Measurements from ENCODE around the gene SOX1.

Gene SOX1

DNA sequence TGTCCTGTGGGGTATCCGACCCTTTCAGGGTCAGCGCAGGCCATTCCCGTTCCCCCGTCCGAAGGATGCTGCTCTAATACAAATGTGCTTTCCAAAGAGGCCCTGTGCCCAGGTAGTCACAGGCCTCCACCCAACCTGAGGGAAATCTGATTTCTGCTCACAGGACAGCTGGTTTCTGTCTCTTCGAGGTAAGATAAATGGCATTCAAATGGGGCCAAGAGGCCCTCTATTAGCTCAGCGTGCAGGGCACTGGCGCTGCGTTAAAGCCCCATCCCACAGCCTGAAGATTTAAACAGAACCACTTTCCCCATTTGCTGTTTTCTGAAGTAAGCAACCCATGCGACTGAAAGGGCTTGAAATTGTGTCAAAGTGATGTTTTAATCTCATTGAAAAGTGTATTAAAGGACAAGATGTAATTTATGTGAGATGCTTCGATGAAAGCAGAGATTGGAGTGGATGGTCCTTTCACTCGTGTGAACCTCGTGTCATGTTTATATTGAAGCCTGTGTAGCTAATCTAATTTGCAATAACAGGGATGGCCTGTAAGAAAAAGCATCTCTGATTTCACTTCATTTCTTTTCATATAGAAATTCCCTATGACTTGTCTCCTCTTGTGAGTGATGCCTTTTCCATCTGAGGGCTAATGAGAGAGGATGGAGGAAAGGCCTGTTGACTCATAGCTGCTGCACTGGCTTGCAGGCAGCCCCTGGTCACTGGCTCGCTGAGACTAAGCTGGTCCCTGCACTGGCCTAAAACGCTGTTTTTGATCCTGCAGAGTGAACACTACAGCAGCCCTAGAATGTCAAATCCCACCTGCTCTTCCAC lies 7.3 kb upstream of the SOX1 start:
- no peak for DNase-seq

DNA sequence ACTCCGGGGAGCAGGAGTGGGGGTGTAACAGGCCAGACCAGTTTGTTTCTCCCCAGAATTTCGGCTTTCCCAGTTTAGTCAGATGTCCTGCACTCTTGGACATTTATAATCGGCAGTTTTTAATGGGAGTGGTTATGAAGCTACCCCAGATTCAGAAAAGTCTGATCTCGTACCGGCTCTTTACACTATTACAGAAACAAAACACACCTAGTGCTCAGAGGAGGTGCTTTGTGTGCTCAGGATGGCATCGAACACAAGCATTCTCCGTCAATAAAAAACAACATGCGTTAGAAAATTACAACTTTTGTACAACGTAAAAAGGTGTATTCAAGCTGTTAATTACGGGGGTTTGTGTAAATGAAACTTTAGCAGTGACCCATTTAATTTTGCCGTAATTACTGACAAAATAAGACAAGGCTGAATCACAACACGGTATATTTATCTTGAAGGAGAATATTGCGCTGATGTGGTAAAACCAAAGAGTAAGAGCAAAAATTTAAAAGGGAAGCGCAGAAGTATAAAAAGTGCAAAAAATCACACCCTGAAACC lies 6.6 kb upstream of the SOX1 start:
- no peak for DNase-seq

DNA sequence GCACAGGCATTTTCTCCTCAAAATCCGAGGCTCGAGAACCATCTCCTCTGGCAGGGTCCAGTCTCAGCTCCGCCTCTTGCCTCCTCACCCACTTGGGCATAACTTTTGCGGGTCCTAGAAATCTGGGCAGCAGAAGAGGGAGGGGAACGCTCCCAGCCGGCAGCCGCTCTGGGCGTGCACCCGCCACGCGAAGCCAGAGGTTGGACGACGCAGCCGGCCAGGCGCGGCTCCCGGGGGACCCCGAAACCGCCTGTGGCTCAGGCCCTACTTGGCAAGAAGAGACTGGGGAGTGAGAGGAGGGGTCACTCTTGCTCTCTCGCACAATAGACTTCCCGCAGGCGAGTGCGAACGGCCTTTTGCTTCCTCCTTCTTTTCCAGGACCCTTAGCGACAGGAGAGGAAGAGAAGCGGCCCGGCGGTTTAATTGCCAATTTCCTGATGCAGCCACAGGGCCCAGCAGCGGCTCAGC lies 6.0 kb upstream of the SOX1 start:
- no peak for DNase-seq

DNA sequence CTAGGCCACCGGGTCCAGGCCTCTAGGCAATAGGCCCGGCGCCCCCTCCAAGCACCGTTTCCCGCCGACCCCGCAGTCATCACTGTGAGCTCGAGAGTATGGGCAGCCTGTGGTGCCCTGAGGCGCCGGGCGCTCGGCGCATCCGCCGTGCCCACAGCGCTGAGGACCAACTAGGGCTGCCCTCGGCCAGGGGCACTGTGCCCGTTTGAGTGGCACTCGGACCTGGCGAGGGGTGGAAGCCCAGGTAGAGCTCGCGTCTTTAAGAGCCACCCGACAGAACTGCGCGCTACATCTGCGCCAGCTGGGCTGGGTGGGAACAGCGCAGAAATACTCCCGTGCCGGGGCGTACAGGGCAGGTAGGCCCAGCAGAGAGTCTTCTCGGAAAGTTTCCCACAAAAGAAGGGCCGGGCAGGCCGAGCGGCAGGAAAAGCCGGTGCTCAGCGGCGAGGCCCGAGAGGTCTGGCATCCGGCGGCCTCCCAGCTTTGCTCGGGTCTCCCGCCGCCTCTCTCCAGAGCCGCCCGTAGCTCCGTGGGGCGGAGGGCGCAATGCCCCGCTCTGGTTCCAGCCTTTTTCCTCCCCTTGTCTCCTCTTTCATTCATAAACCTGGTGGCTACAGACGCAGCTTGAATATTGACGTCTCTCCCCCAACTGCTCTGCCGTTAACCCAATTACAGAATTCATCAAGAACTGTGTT lies 5.4 kb upstream of the SOX1 start:
- no peak for DNase-seq

DNA sequence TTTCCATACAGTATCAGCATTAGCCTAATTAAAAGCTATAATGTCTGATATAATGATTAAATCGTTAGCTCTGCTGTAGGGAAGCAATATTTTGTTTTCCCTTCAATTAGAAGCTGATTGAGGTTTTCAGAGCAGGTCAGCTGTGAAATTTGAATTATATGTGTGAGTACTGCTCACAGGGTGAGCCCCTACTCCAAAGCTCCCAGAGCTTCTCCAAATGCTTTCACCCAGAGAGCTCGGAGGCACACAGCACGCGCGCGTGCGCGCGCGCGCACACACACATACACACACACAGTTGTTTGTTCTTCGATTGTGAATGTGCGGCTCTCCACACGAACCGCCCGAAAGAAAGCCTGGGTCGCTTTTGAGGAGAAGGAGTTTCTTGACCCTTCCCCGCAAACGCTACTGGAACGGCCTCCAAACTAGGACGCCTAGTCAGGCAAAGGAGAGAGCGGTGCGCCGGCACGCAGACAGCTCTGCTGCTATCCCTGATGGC lies 4.8 kb upstream of the SOX1 start:
- no peak for DNase-seq

DNA sequence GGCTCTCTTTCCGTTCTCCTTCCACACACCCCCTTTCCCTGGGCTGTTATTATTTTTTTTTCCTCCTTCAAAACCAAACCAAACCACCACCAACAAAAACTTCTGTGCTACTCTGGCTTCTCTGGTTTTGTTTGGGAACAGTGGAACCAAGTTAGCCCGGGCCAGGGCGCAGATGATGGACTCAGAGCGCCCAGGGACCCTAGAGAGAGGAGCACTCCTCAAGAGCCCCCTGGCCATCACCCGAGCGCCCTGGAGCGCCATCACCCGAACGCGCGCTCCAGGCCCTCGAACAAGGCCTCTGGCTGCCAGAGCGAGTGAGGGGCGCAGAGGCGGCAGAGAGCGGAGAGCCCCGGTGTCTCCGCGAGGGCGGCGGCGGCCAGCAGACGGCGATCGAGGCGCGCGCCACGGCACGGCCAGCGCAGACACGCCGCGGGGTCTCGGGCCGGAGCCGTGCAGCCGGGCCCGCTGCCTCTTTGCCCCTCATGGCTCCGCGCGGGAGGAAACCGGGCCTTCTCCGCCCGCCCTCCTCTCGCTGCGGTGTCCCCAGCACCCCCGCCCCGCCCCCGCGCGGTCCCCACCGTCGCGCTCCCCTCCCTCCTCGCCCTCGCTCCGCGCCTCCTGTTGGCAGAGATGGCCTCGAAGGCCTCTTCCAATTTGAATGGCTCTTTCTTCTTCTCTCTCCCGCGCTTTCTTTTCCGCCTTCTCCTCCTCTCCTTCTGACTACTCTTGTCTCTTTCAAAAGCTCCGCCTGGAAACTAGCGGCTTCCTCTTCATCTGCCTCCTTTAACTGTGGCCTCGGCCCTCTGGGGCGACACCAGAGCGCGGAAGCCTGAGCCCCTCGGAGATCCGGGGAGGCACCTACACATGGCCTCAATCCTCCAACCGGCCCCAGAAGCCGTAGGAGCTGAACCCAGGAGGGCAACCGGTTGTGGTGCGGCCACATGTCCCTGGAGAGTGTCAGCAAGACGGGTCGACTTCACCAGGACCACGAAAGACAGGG lies 4.1 kb upstream of the SOX1 start:
- DNase-seq: no peak

DNA sequence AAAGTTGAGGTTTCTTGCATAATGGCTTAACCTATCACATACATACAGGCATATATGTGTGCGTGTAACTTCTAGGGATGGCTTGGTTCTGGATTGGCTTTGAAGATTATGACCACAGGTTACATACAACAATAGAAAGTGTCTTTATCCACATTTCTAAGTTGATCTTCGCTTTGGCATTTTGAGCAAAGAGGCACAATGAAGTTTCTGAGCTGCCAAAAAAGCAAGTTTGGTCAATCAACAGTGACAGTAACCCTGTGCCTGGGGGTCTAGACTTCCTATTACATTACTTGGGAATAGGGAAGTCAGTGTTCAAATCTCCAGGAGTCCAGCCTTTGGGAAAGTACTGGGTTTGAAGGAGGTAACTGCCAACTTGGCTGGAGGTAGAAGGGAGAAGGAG lies 3.1 kb upstream of the SOX1 start:
- DNase-seq: no peak

DNA sequence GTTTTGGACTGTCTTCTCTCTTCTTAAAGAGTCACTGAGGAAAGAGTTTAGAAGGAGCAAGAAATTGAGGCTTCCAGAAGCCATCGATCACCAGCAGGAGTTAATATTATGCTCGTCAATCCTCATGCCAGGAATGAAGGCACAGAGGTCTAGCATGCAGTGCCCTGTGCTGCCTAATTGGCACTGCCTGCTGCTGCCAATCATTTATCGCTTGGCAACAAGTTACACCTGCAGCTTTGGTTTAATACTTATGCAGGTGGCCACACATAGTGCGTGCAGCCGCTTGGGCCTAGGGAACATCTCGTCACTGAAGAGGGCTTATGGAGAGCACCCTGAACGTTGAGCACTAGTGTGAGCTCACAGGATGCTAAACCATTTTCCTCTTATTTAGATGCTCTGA lies 2.7 kb upstream of the SOX1 start:
- DNase-seq: no peak

DNA sequence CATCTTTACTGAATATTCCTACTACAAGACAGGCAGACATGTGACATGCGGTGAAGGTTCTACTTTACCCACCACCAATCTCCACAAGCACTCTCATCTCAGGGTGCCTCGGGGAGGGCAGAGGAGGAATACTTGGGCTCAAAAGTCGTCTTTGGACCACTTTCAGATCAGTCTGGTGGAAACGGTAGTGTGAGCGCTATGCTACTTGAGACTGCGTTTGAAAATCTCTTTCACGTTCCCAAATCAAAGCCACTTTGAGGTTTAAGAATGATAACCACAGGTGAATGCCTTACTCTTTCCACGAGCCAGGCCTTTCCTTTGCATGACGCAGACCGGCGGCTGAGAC lies 1.5 kb upstream of the SOX1 start:
- DNase-seq: no peak

DNA sequence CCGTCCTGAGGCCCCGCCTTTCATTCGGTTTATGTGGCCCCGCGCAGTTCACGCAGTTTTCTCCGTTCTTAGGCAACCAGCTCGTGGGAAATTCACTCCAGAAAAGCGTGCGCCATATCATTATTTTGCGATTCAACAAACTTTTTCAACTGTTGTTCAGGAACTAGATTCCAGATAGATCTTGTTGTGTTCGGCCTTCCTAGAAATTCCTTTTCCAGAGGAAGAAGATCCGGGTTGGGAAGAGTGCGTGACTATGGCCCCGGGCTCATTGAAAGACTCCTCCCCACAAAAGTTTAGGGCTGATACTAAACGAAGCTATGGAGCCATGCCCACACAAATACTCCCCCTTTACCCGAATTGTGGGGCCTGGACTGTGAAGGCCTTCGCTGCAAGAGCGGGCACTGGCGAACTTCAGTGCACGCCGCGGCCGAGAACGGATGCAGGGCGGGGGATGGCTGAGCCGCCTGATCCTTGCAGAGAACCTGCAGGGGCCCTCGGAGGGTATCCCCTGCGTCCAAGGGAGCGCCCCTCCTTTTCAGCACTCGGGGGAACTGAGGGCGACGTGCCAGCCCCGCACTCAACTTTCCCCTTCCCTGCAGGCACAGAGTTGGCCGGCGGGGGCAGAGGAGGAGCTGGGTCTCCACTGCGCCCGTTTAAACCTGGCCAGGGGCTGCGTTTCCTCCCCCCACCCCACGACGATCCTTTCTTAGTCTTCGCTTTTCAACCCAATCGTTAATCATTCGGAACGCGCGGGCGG lies 904 bp upstream of the SOX1 start:
- DNase-seq: no peak

DNA sequence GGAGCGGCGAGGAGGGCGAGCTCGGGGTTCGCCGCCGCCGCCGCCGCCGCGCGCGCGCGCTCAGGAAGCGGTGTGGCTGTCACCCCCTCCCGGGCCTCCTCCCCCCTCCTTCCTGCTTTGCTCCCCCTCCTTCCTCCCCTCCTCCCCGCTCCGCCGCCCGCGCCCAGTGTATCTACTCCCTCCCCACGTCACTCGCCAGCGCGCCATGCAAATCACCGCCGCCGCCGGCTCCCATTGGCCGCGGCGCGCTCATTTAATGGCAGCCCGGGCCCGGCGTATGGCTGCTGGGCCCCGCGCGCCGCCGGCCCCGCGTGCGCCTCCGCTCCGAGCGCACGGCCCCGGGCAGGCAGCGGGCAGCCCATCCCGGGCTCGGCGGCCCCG lies 335 bp upstream of the SOX1 start:
- no peak for DNase-seq

DNA sequence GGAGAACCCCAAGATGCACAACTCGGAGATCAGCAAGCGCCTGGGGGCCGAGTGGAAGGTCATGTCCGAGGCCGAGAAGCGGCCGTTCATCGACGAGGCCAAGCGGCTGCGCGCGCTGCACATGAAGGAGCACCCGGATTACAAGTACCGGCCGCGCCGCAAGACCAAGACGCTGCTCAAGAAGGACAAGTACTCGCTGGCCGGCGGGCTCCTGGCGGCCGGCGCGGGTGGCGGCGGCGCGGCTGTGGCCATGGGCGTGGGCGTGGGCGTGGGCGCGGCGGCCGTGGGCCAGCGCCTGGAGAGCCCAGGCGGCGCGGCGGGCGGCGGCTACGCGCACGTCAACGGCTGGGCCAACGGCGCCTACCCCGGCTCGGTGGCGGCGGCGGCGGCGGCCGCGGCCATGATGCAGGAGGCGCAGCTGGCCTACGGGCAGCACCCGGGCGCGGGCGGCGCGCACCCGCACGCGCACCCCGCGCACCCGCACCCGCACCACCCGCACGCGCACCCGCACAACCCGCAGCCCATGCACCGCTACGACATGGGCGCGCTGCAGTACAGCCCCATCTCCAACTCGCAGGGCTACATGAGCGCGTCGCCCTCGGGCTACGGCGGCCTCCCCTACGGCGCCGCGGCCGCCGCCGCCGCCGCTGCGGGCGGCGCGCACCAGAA lies 1.1 kb downstream of the SOX1 start:
- no peak for DNase-seq

DNA sequence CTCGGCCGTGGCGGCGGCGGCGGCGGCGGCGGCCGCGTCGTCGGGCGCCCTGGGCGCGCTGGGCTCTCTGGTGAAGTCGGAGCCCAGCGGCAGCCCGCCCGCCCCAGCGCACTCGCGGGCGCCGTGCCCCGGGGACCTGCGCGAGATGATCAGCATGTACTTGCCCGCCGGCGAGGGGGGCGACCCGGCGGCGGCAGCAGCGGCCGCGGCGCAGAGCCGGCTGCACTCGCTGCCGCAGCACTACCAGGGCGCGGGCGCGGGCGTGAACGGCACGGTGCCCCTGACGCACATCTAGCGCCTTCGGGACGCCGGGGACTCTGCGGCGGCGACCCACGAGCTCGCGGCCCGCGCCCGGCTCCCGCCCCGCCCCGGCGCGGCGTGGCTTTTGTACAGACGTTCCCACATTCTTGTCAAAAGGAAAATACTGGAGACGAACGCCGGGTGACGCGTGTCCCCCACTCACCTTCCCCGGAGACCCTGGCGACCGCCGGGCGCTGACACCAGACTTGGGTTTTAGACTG lies 1.7 kb downstream of the SOX1 start:
- no peak for DNase-seq

DNA sequence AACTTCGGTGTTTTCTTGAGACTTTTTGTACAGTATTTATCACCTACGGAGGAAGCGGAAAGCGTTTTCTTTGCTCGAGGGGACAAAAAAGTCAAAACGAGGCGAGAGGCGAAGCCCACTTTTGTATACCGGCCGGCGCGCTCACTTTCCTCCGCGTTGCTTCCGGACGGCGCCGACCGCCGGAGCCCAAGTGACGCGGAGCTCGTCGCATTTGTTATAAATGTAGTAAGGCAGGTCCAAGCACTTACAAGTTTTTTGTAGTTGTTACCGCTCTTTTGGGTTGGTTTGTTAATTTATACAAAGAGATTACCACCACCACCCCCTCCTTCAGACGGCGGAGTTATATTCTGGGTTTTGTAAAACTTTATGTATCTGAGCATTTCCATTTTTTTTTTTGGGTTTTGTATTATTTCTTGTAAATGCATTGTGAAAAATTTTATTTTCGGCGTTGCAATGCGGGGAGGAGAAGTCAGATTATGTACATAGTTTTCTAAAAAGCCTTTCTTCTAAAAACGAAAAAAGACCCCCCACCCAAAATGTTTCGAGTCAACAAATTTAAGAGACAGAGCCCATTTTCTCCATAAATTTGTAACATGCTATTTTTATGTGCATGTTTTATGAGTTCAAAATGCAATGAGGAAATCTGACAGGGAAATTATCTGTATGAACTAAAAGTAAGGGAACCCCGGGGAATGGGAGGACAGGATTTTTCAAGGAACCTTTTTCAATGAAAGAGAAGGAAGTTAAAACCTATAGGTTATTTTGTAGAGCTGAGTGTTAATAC lies 2.3 kb downstream of the SOX1 start:
- DNase-seq: no peak

DNA sequence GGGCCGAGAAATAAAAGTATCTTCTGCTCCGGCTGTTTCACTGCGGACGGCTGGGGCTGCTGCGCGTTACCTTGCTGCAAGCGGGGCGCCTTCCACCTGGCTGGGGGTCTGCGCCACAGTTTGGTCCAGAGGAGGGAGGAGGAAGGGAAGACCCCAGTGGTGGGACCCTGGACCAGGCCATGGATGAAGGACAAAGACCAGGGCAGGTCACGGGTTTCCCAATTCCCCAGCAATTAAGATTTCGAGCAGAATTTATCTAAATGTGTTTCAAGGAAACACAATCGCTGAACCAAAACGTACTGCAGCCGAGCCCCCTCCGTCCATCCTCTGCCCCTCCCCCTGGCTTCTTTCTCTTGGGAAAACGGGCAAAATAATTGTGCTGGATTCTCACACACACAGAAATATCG lies 2.9 kb downstream of the SOX1 start:
- DNase-seq: no peak

DNA sequence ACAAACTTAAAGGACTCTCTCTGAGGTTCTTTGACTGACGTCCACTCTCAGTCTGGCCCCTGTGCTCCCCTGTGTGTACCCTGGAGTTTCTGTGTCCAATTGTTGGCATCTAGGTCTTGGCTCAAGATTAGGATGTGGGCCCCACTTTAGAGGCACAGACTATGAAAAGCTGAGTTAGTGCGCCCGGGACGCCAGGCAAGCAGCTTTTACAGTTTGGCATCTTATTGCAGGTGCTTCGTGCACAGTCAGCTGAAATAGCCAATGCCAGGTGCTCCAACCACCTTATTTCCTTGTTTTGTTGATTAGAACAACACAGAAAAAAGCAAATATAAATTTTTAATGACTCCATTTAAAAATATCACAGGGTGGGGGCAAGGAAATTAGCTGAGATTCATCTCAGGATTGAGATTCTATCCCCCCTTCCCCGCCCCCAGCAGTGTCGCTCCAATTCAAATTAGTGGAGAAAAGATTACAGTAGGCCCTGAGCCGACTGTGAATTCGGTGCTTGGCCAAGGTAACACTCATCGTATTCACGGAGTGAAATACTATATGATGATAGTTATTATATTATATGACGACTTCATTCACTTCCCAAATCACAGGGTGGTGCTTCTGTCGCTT lies 4.3 kb downstream of the SOX1 start:
- DNase-seq: no peak

DNA sequence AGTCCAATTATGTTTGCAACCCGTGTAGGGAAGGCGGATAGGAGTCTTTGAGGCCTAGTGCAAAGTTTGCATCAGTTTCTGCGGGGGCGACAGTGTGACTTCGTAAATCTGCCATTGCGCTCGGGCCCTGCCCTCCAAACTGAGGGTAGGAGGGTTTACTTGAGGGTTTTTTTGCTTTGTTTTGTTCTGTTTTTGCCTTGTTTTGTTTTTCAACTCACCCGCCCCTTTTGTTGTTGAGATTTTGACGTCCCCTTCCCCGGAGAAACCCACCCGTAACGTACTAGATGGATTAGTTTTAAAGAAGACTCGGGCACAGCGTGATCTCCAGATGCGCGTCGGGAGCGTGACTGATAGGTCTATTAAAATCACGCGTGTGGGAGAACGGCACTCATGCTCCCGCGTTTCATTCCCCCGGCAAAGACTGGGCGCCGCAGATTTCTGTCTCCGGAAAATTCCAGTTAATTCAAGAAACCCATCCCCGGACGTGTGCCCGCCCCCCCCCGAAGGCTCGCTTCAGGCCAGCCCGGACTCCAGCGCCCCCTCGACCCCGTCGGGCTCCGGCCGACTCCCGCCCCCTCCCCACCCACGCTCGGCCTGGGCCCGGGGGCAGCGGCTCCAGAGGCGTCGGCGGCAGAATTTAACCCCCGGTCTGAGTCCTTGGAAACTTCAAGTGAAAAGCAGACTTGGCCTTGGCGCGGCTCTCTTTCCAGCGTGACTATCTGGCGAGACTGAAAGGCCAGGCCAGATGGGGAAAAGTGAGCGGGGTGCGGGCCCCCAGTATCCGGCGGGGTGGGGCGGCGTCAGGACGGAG lies 5.0 kb downstream of the SOX1 start:
- DNase-seq: no peak

DNA sequence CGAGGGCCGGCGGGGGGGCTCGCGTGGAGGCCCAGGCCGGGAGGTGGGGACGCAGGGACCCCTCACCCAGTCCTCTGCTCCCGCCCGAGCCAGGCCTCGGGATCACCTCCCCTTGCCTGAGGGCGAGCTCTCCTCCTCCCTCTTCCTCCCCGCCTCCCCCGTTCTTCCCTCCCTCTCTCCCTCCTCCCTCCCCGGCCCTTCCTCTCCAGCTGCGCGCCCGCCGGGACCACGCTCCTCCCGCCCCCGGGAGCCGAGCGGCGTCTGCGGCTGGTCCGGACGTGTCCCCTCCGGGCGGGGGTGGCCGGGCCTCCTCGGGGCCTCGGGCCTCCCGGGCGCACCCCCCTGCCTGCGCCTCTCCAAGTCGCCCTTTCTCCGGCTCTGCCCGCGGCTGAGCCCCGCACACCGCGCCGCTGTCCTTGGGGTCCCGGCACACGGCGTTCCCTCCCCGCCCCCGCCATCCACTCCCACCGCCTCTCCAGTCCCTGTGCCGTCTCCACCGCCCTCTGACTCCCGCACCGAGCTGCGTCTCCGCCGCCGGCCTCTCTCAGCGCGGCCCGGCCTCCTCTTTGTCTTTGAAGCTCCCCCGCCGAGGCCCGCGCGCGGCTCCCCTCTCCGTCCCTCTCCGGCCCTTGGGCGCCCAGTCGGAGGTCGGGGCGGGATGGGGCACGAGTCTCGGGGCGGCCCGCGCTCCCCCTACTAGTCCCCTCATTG lies 5.7 kb downstream of the SOX1 start:
- DNase-seq: no peak
